Measurements from ENCODE around the gene ARG1.
"Not testable (repeated sequence)": the region's sequence is repeated elsewhere in the genome, so short reads cannot be mapped to it uniquely, and the experiment has no call there.

ARG1 gene

GRCh38 chr6:131572686-131573415 is at the start of gene ARG1:
ARG1 (plus strand) TSS chr6:131573226; CDS start chr6:131573283, 57 bp downstream.
- DNase-seq (ENCODE audit: low read depth in 2 of 2) = no peak

GRCh38 chr6:131523988-131524673 is 48.9 kb upstream of the ARG1 start:
- DNase-seq (ENCODE audit: low read depth in 2 of 2) = no peak

- no peak for DNase-seq (ENCODE audit: low read depth in 2 of 2)
These were observed 48.2 kb upstream of the ARG1 start for GRCh38 chr6:131524695-131525336.

- DNase-seq (ENCODE audit: low read depth in 2 of 2) = not testable (repeated sequence)
These were observed 42.1 kb upstream of the ARG1 start for GRCh38 chr6:131530936-131531335.

GRCh38 chr6:131531681-131532080 is 41.3 kb upstream of the ARG1 start:
- not testable (repeated sequence) for DNase-seq (ENCODE audit: low read depth in 2 of 2)

GRCh38 chr6:131532580-131533039 is 40.4 kb upstream of the ARG1 start:
- DNase-seq (ENCODE audit: low read depth in 2 of 2) = peak; percentile 29 to 50

GRCh38 chr6:131538615-131539014 is 34.4 kb upstream of the ARG1 start:
- DNase-seq (ENCODE audit: low read depth in 2 of 2) = not testable (repeated sequence)

- no peak for DNase-seq (ENCODE audit: low read depth in 2 of 2)
These were observed 27.7 kb upstream of the ARG1 start for GRCh38 chr6:131545317-131545716.

GRCh38 chr6:131547488-131547887 is 25.5 kb upstream of the ARG1 start:
- no peak for DNase-seq (ENCODE audit: low read depth in 2 of 2)

GRCh38 chr6:131548441-131548840 is 24.6 kb upstream of the ARG1 start:
- no peak for DNase-seq (ENCODE audit: low read depth in 2 of 2)

- no peak for DNase-seq (ENCODE audit: low read depth in 2 of 2)
These were observed 23.2 kb upstream of the ARG1 start for GRCh38 chr6:131549811-131550210.

- DNase-seq (ENCODE audit: low read depth in 2 of 2) = no peak
These were observed 21.1 kb upstream of the ARG1 start for GRCh38 chr6:131551902-131552301.

GRCh38 chr6:131552572-131552971 is 20.5 kb upstream of the ARG1 start:
- DNase-seq (ENCODE audit: low read depth in 2 of 2) = no peak

- no peak for DNase-seq (ENCODE audit: low read depth in 2 of 2)
These were observed 17.0 kb upstream of the ARG1 start for GRCh38 chr6:131555992-131556391.

- no peak for DNase-seq (ENCODE audit: low read depth in 2 of 2)
These were observed 14.1 kb upstream of the ARG1 start for GRCh38 chr6:131558922-131559321.

GRCh38 chr6:131561925-131562707 is 10.9 kb upstream of the ARG1 start:
- DNase-seq (ENCODE audit: low read depth in 2 of 2) = no peak

- DNase-seq (ENCODE audit: low read depth in 2 of 2) = no peak
These were observed 8.0 kb upstream of the ARG1 start for GRCh38 chr6:131565056-131565455.

- DNase-seq (ENCODE audit: low read depth in 2 of 2) = no peak
These were observed 4.3 kb upstream of the ARG1 start for GRCh38 chr6:131568726-131569125.

- no peak for DNase-seq (ENCODE audit: low read depth in 2 of 2)
These were observed 1.1 kb downstream of the ARG1 start for GRCh38 chr6:131574133-131574532.

GRCh38 chr6:131574686-131575085 is 1.7 kb downstream of the ARG1 start:
- DNase-seq (ENCODE audit: low read depth in 2 of 2) = no peak

- no peak for DNase-seq (ENCODE audit: low read depth in 2 of 2)
These were observed 2.9 kb downstream of the ARG1 start for GRCh38 chr6:131575834-131576478.
